ENCODE measurements around the gene SCYL2. TPM values are rescaled to one million over a fixed set of nuclear protein-coding genes. Genes with fewer than 3 reads are reported as not detected.
"Not testable (repeated sequence)": the region's sequence is repeated elsewhere in the genome, so short reads cannot be mapped to it uniquely, and the experiment has no call there.

Gene SCYL2
- total RNA-seq, 1 donor from 2014 or later = 59.4 TPM

GRCh38 chr12:100308138-100308537 is 41.2 kb downstream of the SCYL2 start:
- DNase-seq (ENCODE audit: extremely low read depth, low read depth, low spot score) = not testable (repeated sequence)

- peak; percentile 12 for DNase-seq (ENCODE audit: extremely low read depth, low read depth, low spot score)
Observed at GRCh38 chr12:100311317-100311716, 44.3 kb downstream of the SCYL2 start.

GRCh38 chr12:100317371-100317770 is 50.4 kb downstream of the SCYL2 start:
- DNase-seq (ENCODE audit: extremely low read depth, low read depth, low spot score) = no peak

- DNase-seq (ENCODE audit: extremely low read depth, low read depth, low spot score) = no peak
Observed at GRCh38 chr12:100324498-100324897, 57.5 kb downstream of the SCYL2 start.

GRCh38 chr12:100326208-100326607 is 59.2 kb downstream of the SCYL2 start:
- no peak for DNase-seq (ENCODE audit: extremely low read depth, low read depth, low spot score)

GRCh38 chr12:100329800-100330199 is 62.8 kb downstream of the SCYL2 start:
- no peak for DNase-seq (ENCODE audit: extremely low read depth, low read depth, low spot score)

- DNase-seq (ENCODE audit: extremely low read depth, low read depth, low spot score) = no peak
Observed at GRCh38 chr12:100331871-100332270, 64.9 kb downstream of the SCYL2 start.

- no peak for DNase-seq (ENCODE audit: extremely low read depth, low read depth, low spot score)
Observed at GRCh38 chr12:100332852-100333251, 65.9 kb downstream of the SCYL2 start.

- no peak for DNase-seq (ENCODE audit: extremely low read depth, low read depth, low spot score)
Observed at GRCh38 chr12:100337299-100337698, 70.3 kb downstream of the SCYL2 start.

GRCh38 chr12:100337727-100338126 is 70.8 kb downstream of the SCYL2 start:
- no peak for DNase-seq (ENCODE audit: extremely low read depth, low read depth, low spot score)

- no peak for DNase-seq (ENCODE audit: extremely low read depth, low read depth, low spot score)
Observed at GRCh38 chr12:100339071-100339470, 72.1 kb downstream of the SCYL2 start.

- not testable (repeated sequence) for DNase-seq (ENCODE audit: extremely low read depth, low read depth, low spot score)
Observed at GRCh38 chr12:100342897-100343296, 75.9 kb downstream of the SCYL2 start.

GRCh38 chr12:100344351-100344750 is 77.4 kb downstream of the SCYL2 start:
- DNase-seq (ENCODE audit: extremely low read depth, low read depth, low spot score) = not testable (repeated sequence)

- DNase-seq (ENCODE audit: extremely low read depth, low read depth, low spot score) = no peak
Observed at GRCh38 chr12:100345020-100345767, 78.2 kb downstream of the SCYL2 start.

GRCh38 chr12:100346660-100347059 is 79.7 kb downstream of the SCYL2 start:
- DNase-seq (ENCODE audit: extremely low read depth, low read depth, low spot score) = no peak

GRCh38 chr12:100348657-100349454 is 81.9 kb downstream of the SCYL2 start:
- no peak for DNase-seq (ENCODE audit: extremely low read depth, low read depth, low spot score)

- DNase-seq (ENCODE audit: extremely low read depth, low read depth, low spot score) = no peak
Observed at GRCh38 chr12:100356644-100357223, 89.8 kb downstream of the SCYL2 start, which contains the start of gene SLC17A8. Gene SLC17A8 (plus strand): TSS chr12:100357074. CDS start chr12:100357392, 318 bp downstream.

- DNase-seq (ENCODE audit: extremely low read depth, low read depth, low spot score) = no peak
Observed at GRCh38 chr12:100359248-100359647, 92.3 kb downstream of the SCYL2 start.

GRCh38 chr12:100359822-100360221 is 92.8 kb downstream of the SCYL2 start:
- DNase-seq (ENCODE audit: extremely low read depth, low read depth, low spot score) = no peak

- DNase-seq (ENCODE audit: extremely low read depth, low read depth, low spot score) = no peak
Observed at GRCh38 chr12:100360450-100360849, 93.5 kb downstream of the SCYL2 start.

- no peak for DNase-seq (ENCODE audit: extremely low read depth, low read depth, low spot score)
Observed at GRCh38 chr12:100364324-100364723, 97.3 kb downstream of the SCYL2 start.

Data from glomerular endothelial cell (primary cell).